Neural cell (in vitro differentiated cells): ENCODE results near the gene KRT6C. TPM values are rescaled to one million over a fixed set of nuclear protein-coding genes. Genes with fewer than 3 reads are reported as not detected.

Experiments used
- H2AFZ ChIP-seq: fragments of 200-600, 300-800 bp; sonication (generic), shearing (Covaris generic); 2 replicates; pipeline ENCODE4 v1.6.0; 2014; ENCODE audit warnings: low read depth, mild to moderate bottlenecking, antibody characterized with exemption, low read length, moderate library complexity
- H3F3A ChIP-seq: fragments of 200-600 bp; shearing (Covaris generic); 2 replicates; pipeline ENCODE4 v1.6.1; 2016; ENCODE audit warnings: mild to moderate bottlenecking, moderate library complexity, mixed read lengths, antibody characterized with exemption, low read length; ENCODE audit not compliant: insufficient read depth, poor library complexity, severe bottlenecking
- H3K27ac ChIP-seq: fragments of 200-600, 300-800 bp; sonication (generic), shearing (Covaris generic); 2 replicates; pipeline ENCODE4 v1.5.1; 2014; ENCODE audit warnings: mild to moderate bottlenecking, low read length, moderate library complexity
- H3K27me3 ChIP-seq: fragments of 300-800, 200-600 bp; sonication (generic), shearing (Covaris generic); 2 replicates; pipeline ENCODE4 v1.6.0; 2014; ENCODE audit warnings: mild to moderate bottlenecking, low read depth, low read length, moderate library complexity; ENCODE audit not compliant: insufficient read depth
- H3K36me3 ChIP-seq: fragments of 300-800, 200-600 bp; sonication (generic), shearing (Covaris generic); 2 replicates; pipeline ENCODE4 v1.5.1; 2014; ENCODE audit warnings: mild to moderate bottlenecking, antibody characterized with exemption, low read length, moderate library complexity; ENCODE audit not compliant: insufficient read depth
- H3K4me2 ChIP-seq: fragments of 300-800, 200-600 bp; sonication (generic), shearing (Covaris generic); 2 replicates; pipeline ENCODE4 v1.6.0; 2014; ENCODE audit warnings: mild to moderate bottlenecking, low read length
- H3K4me3 ChIP-seq: fragments of 300-800, 200-600 bp; sonication (generic), shearing (Covaris generic); 2 replicates; pipeline ENCODE4 v1.5.1; 2014; ENCODE audit warnings: mild to moderate bottlenecking, low read length, moderate library complexity
- H3K79me2 ChIP-seq: fragments of 200-600 bp; shearing (Covaris generic); replicated peaks from 2 replicates; pipeline ENCODE4 v1.6.0; 2014; ENCODE audit warnings: mild to moderate bottlenecking, low read length, moderate library complexity; ENCODE audit not compliant: insufficient read depth
- H3K9ac ChIP-seq: fragments of 300-800, 200-600 bp; sonication (generic), shearing (Covaris generic); 2 replicates; pipeline ENCODE4 v1.6.1; 2016; ENCODE audit warnings: mild to moderate bottlenecking, low read length, mixed read lengths
- H3K9me2 ChIP-seq: fragments of 200-600 bp; shearing (Covaris generic); 2 replicates; pipeline ENCODE4 v1.6.1; 2016; ENCODE audit warnings: mild to moderate bottlenecking, low read length, mixed read lengths; ENCODE audit not compliant: insufficient read depth
- H3K9me3 ChIP-seq: fragments of 200-600, 300-800 bp; sonication (generic), shearing (Covaris generic); 2 replicates; pipeline ENCODE4 v1.6.1; 2016; ENCODE audit warnings: mild to moderate bottlenecking, mixed run types, low read length, moderate library complexity, mixed read lengths
- H4K20me1 ChIP-seq: fragments of 200-600 bp; shearing (Covaris generic); 2 replicates; pipeline ENCODE4 v1.6.1; 2016; ENCODE audit warnings: mild to moderate bottlenecking, mixed run types; ENCODE audit not compliant: insufficient read depth
- EP300 ChIP-seq: fragments of 450-650 bp; conservative IDR thresholded peaks from 2 replicates; pipeline ENCODE4 v1.6.1; 2014; ENCODE audit warnings: antibody characterized with exemption, mild to moderate bottlenecking, moderate library complexity; ENCODE audit not compliant: poor library complexity, severe bottlenecking
- EZH2 ChIP-seq: fragments of 200-600, 300-800 bp; shearing (Covaris generic), sonication (generic); IDR thresholded peaks from 2 replicates; pipeline ENCODE4 v1.6.1; 2014; ENCODE audit warnings: antibody characterized with exemption, low read length, borderline replicate concordance, mild to moderate bottlenecking; ENCODE audit not compliant: insufficient read depth, poor library complexity, severe bottlenecking
- MXI1 ChIP-seq: fragments of 450-650 bp; conservative IDR thresholded peaks from 2 replicates; pipeline ENCODE4 v1.6.1; 2014; ENCODE audit warnings: antibody characterized with exemption, mild to moderate bottlenecking; ENCODE audit not compliant: poor library complexity, severe bottlenecking
- POLR2AphosphoS5 ChIP-seq: IDR thresholded peaks from 2 replicates; pipeline ENCODE4 v1.6.1; 2012
- RAD21 ChIP-seq: fragments of 450-650 bp; conservative IDR thresholded peaks from 2 replicates; pipeline ENCODE4 v1.6.1; 2014; ENCODE audit warnings: antibody characterized with exemption, mild to moderate bottlenecking, moderate library complexity
- SMC3 ChIP-seq: fragments of 450-650 bp; conservative IDR thresholded peaks from 2 replicates; pipeline ENCODE4 v1.6.1; 2014; ENCODE audit warnings: antibody characterized with exemption, mild to moderate bottlenecking, moderate library complexity; ENCODE audit not compliant: poor library complexity
- TAF1 ChIP-seq: IDR thresholded peaks from 2 replicates; pipeline ENCODE4 v1.6.1; 2012; ENCODE audit warnings: low read depth
- polyA plus RNA-seq: library from polyadenylated mRNA; depleted of rRNA; stranded (reverse); fragments of >200 nt; gene quantifications from 2 replicates; pipeline ENCODE4 v1.2.3, GENCODE V29; 2014
- TF ChIP-seq, protein P1 (sequence below): fragments of 450-650 bp; IDR thresholded peaks from 2 replicates; pipeline ENCODE4 v1.5.1; 2014; ENCODE audit warnings: antibody characterized with exemption, mild to moderate bottlenecking, moderate library complexity; ENCODE audit not compliant: poor library complexity, severe bottlenecking
- TF ChIP-seq, protein P2 (sequence below): IDR thresholded peaks from 2 replicates; pipeline ENCODE4 v1.6.1; 2012; ENCODE audit warnings: borderline replicate concordance

Gene KRT6C
- polyA plus RNA-seq, 1 donor from 2014 or later = not detected

DNA sequence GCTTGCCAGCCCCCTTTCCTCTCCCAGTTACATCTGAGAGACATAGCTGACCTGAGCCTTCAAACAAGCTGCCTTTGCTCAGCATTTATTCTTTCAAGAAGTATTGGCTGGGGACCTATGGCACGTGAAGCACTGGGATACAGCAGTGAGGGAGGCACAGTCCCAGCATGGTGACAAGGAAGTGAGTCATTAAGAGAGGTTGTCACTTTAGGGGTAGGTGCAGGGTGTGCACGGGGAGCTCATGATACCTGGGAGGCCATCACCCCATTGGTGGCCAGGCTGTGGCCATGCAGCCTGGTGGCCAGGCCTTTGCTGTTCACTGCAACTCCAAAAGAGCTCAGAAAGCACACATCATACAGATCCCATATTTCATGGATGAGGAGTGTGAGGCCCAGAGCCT is 33.8 kb downstream of the KRT6C start:
- no peaks in the 10 kb centered on the region for H4K20me1 ChIP-seq
- no peaks in the 10 kb centered on the region for H3K9me2 ChIP-seq
- no peak overlapping the region for H3K27ac ChIP-seq
- H3K9me3 ChIP-seq = no peaks in the 10 kb centered on the region
- H3K9ac ChIP-seq = no peak overlapping the region
- no peaks in the 10 kb centered on the region for H3K79me2 ChIP-seq
- no peak for TF ChIP-seq EZH2
- TF ChIP-seq EP300 = no peak
- TF ChIP-seq, protein P1, sequence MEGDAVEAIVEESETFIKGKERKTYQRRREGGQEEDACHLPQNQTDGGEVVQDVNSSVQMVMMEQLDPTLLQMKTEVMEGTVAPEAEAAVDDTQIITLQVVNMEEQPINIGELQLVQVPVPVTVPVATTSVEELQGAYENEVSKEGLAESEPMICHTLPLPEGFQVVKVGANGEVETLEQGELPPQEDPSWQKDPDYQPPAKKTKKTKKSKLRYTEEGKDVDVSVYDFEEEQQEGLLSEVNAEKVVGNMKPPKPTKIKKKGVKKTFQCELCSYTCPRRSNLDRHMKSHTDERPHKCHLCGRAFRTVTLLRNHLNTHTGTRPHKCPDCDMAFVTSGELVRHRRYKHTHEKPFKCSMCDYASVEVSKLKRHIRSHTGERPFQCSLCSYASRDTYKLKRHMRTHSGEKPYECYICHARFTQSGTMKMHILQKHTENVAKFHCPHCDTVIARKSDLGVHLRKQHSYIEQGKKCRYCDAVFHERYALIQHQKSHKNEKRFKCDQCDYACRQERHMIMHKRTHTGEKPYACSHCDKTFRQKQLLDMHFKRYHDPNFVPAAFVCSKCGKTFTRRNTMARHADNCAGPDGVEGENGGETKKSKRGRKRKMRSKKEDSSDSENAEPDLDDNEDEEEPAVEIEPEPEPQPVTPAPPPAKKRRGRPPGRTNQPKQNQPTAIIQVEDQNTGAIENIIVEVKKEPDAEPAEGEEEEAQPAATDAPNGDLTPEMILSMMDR = no peak
- H3K36me3 ChIP-seq = no peaks in the 10 kb centered on the region
- H3F3A ChIP-seq = no peaks in the 10 kb centered on the region
- H3K4me3 ChIP-seq = no peak overlapping the region
- H3K4me2 ChIP-seq = no peak overlapping the region
- H2AFZ ChIP-seq = no peak overlapping the region
- H3K27me3 ChIP-seq = no peaks in the 10 kb centered on the region

GRCh38 chr12:52439420-52439819 is 34.2 kb downstream of the KRT6C start:
- Histone ChIP-seq H3K79me2 (no peaks in the 10 kb centered on the region), H3K36me3 (no peaks in the 10 kb centered on the region), H3F3A (no peaks in the 10 kb centered on the region), H2AFZ (no peak overlapping the region), H3K4me2 (no peak overlapping the region), H3K9me2 (no peaks in the 10 kb centered on the region), H4K20me1 (no peaks in the 10 kb centered on the region), H3K27me3 (no peaks in the 10 kb centered on the region), H3K4me3 (no peak overlapping the region), H3K9me3 (no peaks in the 10 kb centered on the region), H3K27ac (no peak overlapping the region), H3K9ac (no peak overlapping the region)
- no peak for TF ChIP-seq EZH2
- no peak for TF ChIP-seq EP300
- no peak for TF ChIP-seq SMC3
- no peak for TF ChIP-seq RAD21
- no peak for TF ChIP-seq MXI1
- no peak for TF ChIP-seq POLR2AphosphoS5
- TF ChIP-seq, protein P2, sequence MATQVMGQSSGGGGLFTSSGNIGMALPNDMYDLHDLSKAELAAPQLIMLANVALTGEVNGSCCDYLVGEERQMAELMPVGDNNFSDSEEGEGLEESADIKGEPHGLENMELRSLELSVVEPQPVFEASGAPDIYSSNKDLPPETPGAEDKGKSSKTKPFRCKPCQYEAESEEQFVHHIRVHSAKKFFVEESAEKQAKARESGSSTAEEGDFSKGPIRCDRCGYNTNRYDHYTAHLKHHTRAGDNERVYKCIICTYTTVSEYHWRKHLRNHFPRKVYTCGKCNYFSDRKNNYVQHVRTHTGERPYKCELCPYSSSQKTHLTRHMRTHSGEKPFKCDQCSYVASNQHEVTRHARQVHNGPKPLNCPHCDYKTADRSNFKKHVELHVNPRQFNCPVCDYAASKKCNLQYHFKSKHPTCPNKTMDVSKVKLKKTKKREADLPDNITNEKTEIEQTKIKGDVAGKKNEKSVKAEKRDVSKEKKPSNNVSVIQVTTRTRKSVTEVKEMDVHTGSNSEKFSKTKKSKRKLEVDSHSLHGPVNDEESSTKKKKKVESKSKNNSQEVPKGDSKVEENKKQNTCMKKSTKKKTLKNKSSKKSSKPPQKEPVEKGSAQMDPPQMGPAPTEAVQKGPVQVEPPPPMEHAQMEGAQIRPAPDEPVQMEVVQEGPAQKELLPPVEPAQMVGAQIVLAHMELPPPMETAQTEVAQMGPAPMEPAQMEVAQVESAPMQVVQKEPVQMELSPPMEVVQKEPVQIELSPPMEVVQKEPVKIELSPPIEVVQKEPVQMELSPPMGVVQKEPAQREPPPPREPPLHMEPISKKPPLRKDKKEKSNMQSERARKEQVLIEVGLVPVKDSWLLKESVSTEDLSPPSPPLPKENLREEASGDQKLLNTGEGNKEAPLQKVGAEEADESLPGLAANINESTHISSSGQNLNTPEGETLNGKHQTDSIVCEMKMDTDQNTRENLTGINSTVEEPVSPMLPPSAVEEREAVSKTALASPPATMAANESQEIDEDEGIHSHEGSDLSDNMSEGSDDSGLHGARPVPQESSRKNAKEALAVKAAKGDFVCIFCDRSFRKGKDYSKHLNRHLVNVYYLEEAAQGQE = no peak
- no peak for TF ChIP-seq TAF1
- TF ChIP-seq, protein P1 = no peak
